ACHN (cell line): ENCODE results near the gene AGAP5.

ENCODE experiments used
- DNase-seq: peaks from one replicate; pipeline ENCODE4 v3.0.0-alpha.2; 2015
- in situ Hi-C: cut with HindIII; loops from 2 replicates; pipeline ENCODE4 v1.10.0; 2017; ENCODE audit warnings: low sequenced_read_pairs, low pct_ligation_motif_present, low pct_unique_long_range_greater_than_20kb

Gene AGAP5

GRCh38 chr10:73643362-73643761 is 54.5 kb downstream of the AGAP5 start:
- DNase-seq: no peak
- in situ Hi-C loops: no loop called here

- in situ Hi-C loops: no loop called here
- DNase-seq: no peak
These were observed 56.4 kb downstream of the AGAP5 start, which contains the start of gene MYOZ1 for GRCh38 chr10:73641328-73642060. TSS of gene MYOZ1 (minus strand) at chr10:73641474. CDS start at chr10:73640017, 1,457 bp downstream.

- in situ Hi-C loops: no loop called here
- no peak for DNase-seq
These were observed 58.6 kb downstream of the AGAP5 start for GRCh38 chr10:73639286-73639685.

GRCh38 chr10:73635781-73636180 is 62.1 kb downstream of the AGAP5 start:
- no peak for DNase-seq
- in situ Hi-C loops: no loop called here

GRCh38 chr10:73634421-73634820 is 63.5 kb downstream of the AGAP5 start:
- no peak for DNase-seq
- in situ Hi-C loops: no loop called here

- DNase-seq: no peak
- in situ Hi-C loops: no loop called here
These were observed 68.7 kb downstream of the AGAP5 start for GRCh38 chr10:73629165-73629564.

- in situ Hi-C loops: no loop called here
- DNase-seq: no peak
These were observed 69.5 kb downstream of the AGAP5 start for GRCh38 chr10:73628405-73628804.

- in situ Hi-C loops: no loop called here
These were observed 70.6 kb downstream of the AGAP5 start for GRCh38 chr10:73627300-73627699.

GRCh38 chr10:73625884-73626752 is 71.8 kb downstream of the AGAP5 start:
- DNase-seq: peak; percentile 100
- in situ Hi-C loops: no loop called here

More at GRCh38 chr10:73627300-73627699, 70.6 kb downstream of the AGAP5 start:
- DNase-seq: no peak

GRCh38 chr10:73625004-73625883 is 72.7 kb downstream of the AGAP5 start:
- in situ Hi-C loops: no loop called here
- peak; percentile 74 for DNase-seq
